Colonic mucosa (tissue), 4 donors: Measurements from ENCODE around the gene PLA2G4B. TPM values are rescaled to one million over a fixed set of nuclear protein-coding genes. Genes with fewer than 3 reads are reported as not detected.
A peak's percentile ranks its signal among the peaks of the same experiment; 100 is the strongest.

Experiments
- DNase-seq: peaks from one replicate; pipeline ENCODE4 v3.0.0-alpha.2; 2020
- H3K27ac ChIP-seq: fragments of 200-600 bp; one replicate; pipeline ENCODE4 v1.8.0; 2021
- H3K27me3 ChIP-seq: fragments of 200-600 bp; one replicate; pipeline ENCODE4 v1.8.0; 2021
- H3K36me3 ChIP-seq: fragments of 200-600 bp; one replicate; pipeline ENCODE4 v1.8.0; 2021
- H3K4me1 ChIP-seq: fragments of 200-600 bp; one replicate; pipeline ENCODE4 v1.8.0; 2021; ENCODE audit warnings: mild to moderate bottlenecking
- H3K4me3 ChIP-seq: fragments of 200-600 bp; one replicate; pipeline ENCODE4 v1.8.0; 2021
- H3K9ac ChIP-seq, 2 donors: one replicate each; pipeline ENCODE4 v1.7.0; 2013; ENCODE audit warnings: control low read depth in 2 of 2, low read depth in 2 of 2, low read length in 2 of 2
- H3K9me3 ChIP-seq: fragments of 200-600 bp; one replicate; pipeline ENCODE4 v1.8.0; 2021
- intact Hi-C: fragments of 100-400 bp; cut with DNase I; formaldehyde crosslinking; loops from one replicate; pipeline ENCODE4 v1.14.1; 2022
- total RNA-seq, 2 donors: library from RNA; stranded (reverse); fragmentation: NEBNext Ultra II Directional in 1 of 2; extraction: Animal tissue kit (Norgen Biotek cat#: 25700) in 1 of 2; gene quantifications; one replicate each; pipeline ENCODE4 v1.2.1, GENCODE V29; 2021
- TF ChIP-seq, protein P1 (sequence below): fragments of 200-600 bp; IDR thresholded peaks from one replicate; pipeline ENCODE4 v1.8.0; 2022; ENCODE audit warnings: antibody characterized with exemption, mild to moderate bottlenecking
- donor health status: healthy.
- donor health status: DM: no; HTN: no; CAD: no.
- donor health status: DM: no; HTN: no; CAD: no.

The PLA2G4B gene
- total RNA-seq, 2 donors from 2014 or later = 2.2 to 6.2 TPM

DNA sequence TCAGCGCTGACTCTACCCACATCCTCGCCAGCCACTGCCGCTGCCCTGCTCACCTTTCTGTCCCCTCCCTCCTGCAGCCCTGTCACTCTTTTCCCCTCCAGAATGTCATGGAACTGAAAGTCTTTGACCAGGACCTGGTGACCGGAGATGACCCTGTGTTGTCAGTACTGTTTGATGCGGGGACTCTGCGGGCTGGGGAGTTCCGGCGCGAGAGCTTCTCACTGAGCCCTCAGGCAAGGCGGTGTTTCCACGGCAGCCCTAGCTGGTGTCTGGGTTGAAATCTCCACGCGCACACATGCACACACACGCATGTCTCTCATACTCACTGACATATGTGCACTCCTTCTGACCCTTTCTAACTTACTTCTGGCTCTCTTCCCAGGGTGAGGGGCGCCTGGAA, 2.0 kb downstream of the PLA2G4B start:
- Histone ChIP-seq H3K27me3 (no peaks in the 10 kb centered on the region), H3K4me1 (no peaks in the 10 kb centered on the region), H3K4me3 (no peak overlapping the region), H3K36me3 (no peaks in the 10 kb centered on the region), H3K9me3 (no peaks in the 10 kb centered on the region), H3K9ac (no peak overlapping the region), H3K27ac (no peak overlapping the region)
- no peak for DNase-seq
- intact Hi-C loops = no loop called here
- TF ChIP-seq, protein P1, sequence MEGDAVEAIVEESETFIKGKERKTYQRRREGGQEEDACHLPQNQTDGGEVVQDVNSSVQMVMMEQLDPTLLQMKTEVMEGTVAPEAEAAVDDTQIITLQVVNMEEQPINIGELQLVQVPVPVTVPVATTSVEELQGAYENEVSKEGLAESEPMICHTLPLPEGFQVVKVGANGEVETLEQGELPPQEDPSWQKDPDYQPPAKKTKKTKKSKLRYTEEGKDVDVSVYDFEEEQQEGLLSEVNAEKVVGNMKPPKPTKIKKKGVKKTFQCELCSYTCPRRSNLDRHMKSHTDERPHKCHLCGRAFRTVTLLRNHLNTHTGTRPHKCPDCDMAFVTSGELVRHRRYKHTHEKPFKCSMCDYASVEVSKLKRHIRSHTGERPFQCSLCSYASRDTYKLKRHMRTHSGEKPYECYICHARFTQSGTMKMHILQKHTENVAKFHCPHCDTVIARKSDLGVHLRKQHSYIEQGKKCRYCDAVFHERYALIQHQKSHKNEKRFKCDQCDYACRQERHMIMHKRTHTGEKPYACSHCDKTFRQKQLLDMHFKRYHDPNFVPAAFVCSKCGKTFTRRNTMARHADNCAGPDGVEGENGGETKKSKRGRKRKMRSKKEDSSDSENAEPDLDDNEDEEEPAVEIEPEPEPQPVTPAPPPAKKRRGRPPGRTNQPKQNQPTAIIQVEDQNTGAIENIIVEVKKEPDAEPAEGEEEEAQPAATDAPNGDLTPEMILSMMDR = no peak

DNA sequence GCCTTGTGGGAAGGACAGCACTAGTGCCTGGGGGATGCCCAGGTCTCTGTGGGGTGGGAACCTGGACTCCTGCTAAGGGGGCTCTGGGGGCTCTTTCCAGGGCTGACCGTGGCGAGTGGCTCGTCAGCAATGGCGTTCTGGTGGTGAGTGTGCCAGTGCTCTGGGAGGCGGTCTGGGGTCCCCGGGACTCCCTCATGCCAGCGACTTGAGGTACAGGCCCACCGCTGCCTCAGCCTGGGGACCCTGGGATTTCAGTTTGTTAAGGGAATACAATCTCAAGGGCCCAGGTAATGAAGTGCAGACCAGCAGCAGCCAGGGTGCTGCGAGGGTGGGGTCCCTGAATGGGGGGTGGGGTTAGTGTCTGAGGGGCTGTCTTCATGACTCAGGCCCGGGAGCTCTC, 2.5 kb downstream of the PLA2G4B start:
- no peak overlapping the region for H3K4me3 ChIP-seq
- H3K9ac ChIP-seq = no peak overlapping the region
- H3K36me3 ChIP-seq = no peaks in the 10 kb centered on the region
- DNase-seq = no peak
- no peak overlapping the region for H3K27ac ChIP-seq
- intact Hi-C loops = no loop called here
- TF ChIP-seq, protein P1 = no peak
- no peaks in the 10 kb centered on the region for H3K27me3 ChIP-seq
- H3K9me3 ChIP-seq = no peaks in the 10 kb centered on the region
- no peaks in the 10 kb centered on the region for H3K4me1 ChIP-seq

DNA sequence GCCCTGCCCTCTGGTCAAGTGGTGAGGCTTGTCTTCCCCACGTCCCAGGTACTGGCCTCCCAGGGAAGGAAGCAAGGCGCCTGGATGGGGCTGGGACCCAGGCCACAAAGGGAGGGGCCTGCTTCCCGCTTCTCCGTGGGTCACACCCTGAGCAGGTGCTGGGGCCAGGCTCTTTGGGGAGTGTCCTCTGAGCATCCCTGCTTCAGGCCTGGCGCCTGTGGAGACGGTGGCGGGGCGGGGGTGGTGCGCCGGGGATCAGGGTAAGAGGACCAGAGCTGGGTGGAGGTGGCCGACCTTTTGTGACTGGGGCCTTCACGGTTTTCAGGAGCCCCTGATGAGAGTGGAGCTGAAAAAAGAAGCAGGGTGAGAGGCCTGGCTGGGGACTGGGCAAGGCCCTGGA, 3.6 kb downstream of the PLA2G4B start:
- no peak overlapping the region for H3K9ac ChIP-seq
- TF ChIP-seq, protein P1 = no peak
- no peaks in the 10 kb centered on the region for H3K27me3 ChIP-seq
- peak; percentile 55 for DNase-seq
- no peaks in the 10 kb centered on the region for H3K4me1 ChIP-seq
- H3K27ac ChIP-seq = no peak overlapping the region
- peaks cover 7% of the 10 kb centered on the region for H3K36me3 ChIP-seq
- H3K4me3 ChIP-seq = no peak overlapping the region
- intact Hi-C loops = no loop called here
- no peaks in the 10 kb centered on the region for H3K9me3 ChIP-seq

DNA sequence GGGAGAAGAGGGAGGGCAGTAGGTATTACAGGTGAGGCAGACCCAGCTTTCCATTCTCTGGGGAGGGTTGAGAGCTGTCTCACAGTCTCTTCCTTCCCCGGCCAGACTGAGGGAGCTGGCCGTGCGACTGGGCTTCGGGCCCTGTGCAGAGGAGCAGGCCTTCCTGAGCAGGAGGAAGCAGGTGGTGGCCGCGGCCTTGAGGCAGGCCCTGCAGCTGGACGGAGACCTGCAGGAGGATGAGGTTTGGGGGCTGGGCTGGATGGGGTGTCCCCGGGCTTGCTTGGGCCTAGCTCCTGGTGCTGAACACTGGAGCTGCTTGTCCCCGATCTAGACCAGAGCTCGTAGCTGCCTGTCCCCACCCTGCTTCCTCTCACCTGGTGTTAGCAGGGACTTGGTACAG, 4.9 kb downstream of the PLA2G4B start:
- Histone ChIP-seq H3K4me3 (no peak overlapping the region), H3K36me3 (peaks cover 7% of the 10 kb centered on the region), H3K9me3 (no peaks in the 10 kb centered on the region), H3K27me3 (no peaks in the 10 kb centered on the region), H3K9ac (no peak overlapping the region), H3K4me1 (no peaks in the 10 kb centered on the region), H3K27ac (no peak overlapping the region)
- no peak for DNase-seq
- intact Hi-C loops = no loop called here
- TF ChIP-seq, protein P1 = no peak

DNA sequence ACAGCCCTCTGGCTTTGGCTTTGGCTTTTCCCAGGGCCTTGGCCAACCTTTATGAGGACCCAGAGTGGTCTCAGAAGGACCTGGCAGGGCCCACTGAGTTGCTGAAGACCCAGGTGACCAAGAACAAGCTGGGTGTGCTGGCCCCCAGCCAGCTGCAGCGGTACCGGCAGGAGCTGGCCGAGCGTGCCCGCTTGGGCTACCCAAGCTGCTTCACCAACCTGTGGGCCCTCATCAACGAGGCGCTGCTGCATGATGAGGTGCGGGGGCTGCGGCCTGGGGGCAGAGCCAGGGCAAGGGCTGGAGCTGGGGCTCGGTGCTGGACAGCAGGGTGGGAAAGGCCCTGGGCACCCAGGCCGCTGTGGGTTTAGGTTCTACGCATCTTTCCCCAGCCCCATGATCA, 6.2 kb downstream of the PLA2G4B start:
- Histone ChIP-seq H3K4me3 (no peak overlapping the region), H3K27ac (no peak overlapping the region), H3K9ac (no peak overlapping the region), H3K9me3 (no peaks in the 10 kb centered on the region), H3K36me3 (peaks cover 7% of the 10 kb centered on the region), H3K27me3 (no peaks in the 10 kb centered on the region), H3K4me1 (no peaks in the 10 kb centered on the region)
- TF ChIP-seq, protein P1 = no peak
- no peak for DNase-seq
- intact Hi-C loops = no loop called here

DNA sequence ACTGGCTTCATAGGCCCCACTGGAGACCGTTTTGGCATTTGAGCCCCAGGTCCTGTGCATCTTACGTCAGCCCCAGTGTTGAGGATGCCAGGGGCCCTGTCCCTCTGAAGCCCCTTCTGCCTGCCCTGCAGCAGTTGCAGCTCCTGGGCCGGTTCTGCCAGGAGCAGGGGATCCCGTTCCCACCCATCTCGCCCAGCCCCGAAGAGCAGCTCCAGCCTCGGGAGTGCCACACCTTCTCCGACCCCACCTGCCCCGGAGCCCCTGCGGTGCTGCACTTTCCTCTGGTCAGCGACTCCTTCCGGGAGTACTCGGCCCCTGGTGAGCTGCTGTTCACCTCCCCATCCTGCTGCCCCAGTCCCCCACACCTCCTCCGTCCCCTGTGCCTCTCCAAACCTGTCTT, 8.6 kb downstream of the PLA2G4B start:
- H3K4me3 ChIP-seq = no peak overlapping the region
- no peak overlapping the region for H3K9ac ChIP-seq
- H3K27ac ChIP-seq = no peak overlapping the region
- H3K36me3 ChIP-seq = peaks cover 7% of the 10 kb centered on the region
- no peaks in the 10 kb centered on the region for H3K27me3 ChIP-seq
- DNase-seq = no peak
- TF ChIP-seq, protein P1 = no peak
- H3K4me1 ChIP-seq = no peaks in the 10 kb centered on the region
- no peaks in the 10 kb centered on the region for H3K9me3 ChIP-seq
- intact Hi-C loops = no loop called here
